ENCODE results near the gene TEAD3. TPM values are rescaled to one million over a fixed set of nuclear protein-coding genes. Genes with fewer than 3 reads are reported as not detected.

The TEAD3 gene
- polyA plus RNA-seq, 1 donor from 2014 or later, result 0.10 TPM

GRCh38 chr6:35475573-35475972, 21.3 kb downstream of the TEAD3 start:
- Histone ChIP-seq H3K9me3 (ENCODE audit: low read length) (no peaks in the 10 kb centered on the region), H3K79me2 (replicated peaks; ENCODE audit: insufficient read depth, low read length) (no peaks in the 10 kb centered on the region), H3K9ac (ENCODE audit: low read length) (no peak overlapping the region), H3K4me2 (ENCODE audit: low read length) (no peak overlapping the region), H2AFZ (ENCODE audit: low read depth, low read length) (no peak overlapping the region), H4K20me1 (ENCODE audit: insufficient read depth) (no peaks in the 10 kb centered on the region), H3K9me2 (ENCODE audit: insufficient read depth, low read length) (no peaks in the 10 kb centered on the region), H3K4me3 (ENCODE audit: low read length) (no peak overlapping the region), H3K36me3 (ENCODE audit: insufficient read depth, low read length) (no peaks in the 10 kb centered on the region), H3F3A (ENCODE audit: insufficient read depth, low read length, poor library complexity, severe bottlenecking) (no peaks in the 10 kb centered on the region), H3K27ac (ENCODE audit: low read length) (no peak overlapping the region), H3K27me3 (ENCODE audit: insufficient read depth, low read depth, low read length) (no peaks in the 10 kb centered on the region)
- TF ChIP-seq SMC3 (conservative IDR thresholded peaks at IDR 0.05; ENCODE audit: poor library complexity) (no peak), MXI1 (conservative IDR thresholded peaks at IDR 0.05; ENCODE audit: poor library complexity, severe bottlenecking) (no peak), POLR2AphosphoS5 (IDR thresholded peaks at IDR 0.05) (no peak), CTCF (IDR thresholded peaks at IDR 0.05; ENCODE audit: poor library complexity, severe bottlenecking) (no peak), EP300 (conservative IDR thresholded peaks at IDR 0.05; ENCODE audit: poor library complexity, severe bottlenecking) (no peak)

DNA sequence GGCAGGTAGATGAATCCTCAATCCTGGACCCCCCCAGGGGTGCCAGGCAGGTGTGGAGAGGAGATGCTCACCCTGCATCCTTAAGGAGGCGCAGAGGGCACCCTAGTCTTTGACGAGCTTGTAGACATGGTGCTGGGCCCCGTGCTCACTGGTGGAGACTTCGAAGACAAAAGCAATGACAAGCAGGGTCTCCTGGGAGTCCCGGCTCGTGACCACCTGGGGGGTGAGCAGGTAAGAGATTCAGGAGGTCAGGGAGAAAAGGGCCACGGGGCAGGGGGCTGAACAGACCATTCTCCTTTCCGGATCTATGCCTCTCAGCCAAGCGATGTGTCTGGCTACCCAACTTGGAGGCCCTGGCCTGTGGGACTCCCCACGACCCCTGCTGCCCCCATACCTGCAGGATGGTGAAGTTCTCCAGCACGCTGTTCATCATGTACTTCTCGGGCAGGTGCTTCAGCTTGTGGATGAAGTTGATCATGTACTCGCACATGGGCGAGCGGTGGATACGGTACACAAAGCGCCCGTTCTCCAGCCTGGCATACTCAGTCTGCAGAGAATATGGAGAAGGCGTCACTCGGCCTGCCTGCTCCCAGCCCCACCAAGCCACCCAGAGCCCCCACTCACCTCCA, 21.8 kb downstream of the TEAD3 start:
- Histone ChIP-seq H4K20me1 (ENCODE audit: insufficient read depth) (no peaks in the 10 kb centered on the region), H3K4me2 (ENCODE audit: low read length) (no peak overlapping the region), H3K9ac (ENCODE audit: low read length) (no peak overlapping the region), H3K9me2 (ENCODE audit: insufficient read depth, low read length) (no peaks in the 10 kb centered on the region), H3K4me3 (ENCODE audit: low read length) (no peak overlapping the region), H2AFZ (ENCODE audit: low read depth, low read length) (no peak overlapping the region), H3K9me3 (ENCODE audit: low read length) (no peaks in the 10 kb centered on the region), H3F3A (ENCODE audit: insufficient read depth, low read length, poor library complexity, severe bottlenecking) (no peaks in the 10 kb centered on the region), H3K27ac (ENCODE audit: low read length) (no peak overlapping the region), H3K36me3 (ENCODE audit: insufficient read depth, low read length) (no peaks in the 10 kb centered on the region), H3K27me3 (ENCODE audit: insufficient read depth, low read depth, low read length) (no peaks in the 10 kb centered on the region), H3K79me2 (replicated peaks; ENCODE audit: insufficient read depth, low read length) (no peaks in the 10 kb centered on the region)
- TF ChIP-seq RAD21 (conservative IDR thresholded peaks at IDR 0.05) (no peak), MXI1 (conservative IDR thresholded peaks at IDR 0.05; ENCODE audit: poor library complexity, severe bottlenecking) (no peak), EP300 (conservative IDR thresholded peaks at IDR 0.05; ENCODE audit: poor library complexity, severe bottlenecking) (no peak), SMC3 (conservative IDR thresholded peaks at IDR 0.05; ENCODE audit: poor library complexity) (no peak), EZH2 (IDR thresholded peaks at IDR 0.05; ENCODE audit: borderline replicate concordance, insufficient read depth, low read length, poor library complexity, severe bottlenecking) (no peak), TAF1 (IDR thresholded peaks at IDR 0.05; ENCODE audit: low read depth) (no peak), POLR2AphosphoS5 (IDR thresholded peaks at IDR 0.05) (no peak), CTCF (IDR thresholded peaks at IDR 0.05; ENCODE audit: poor library complexity, severe bottlenecking) (no peak)
- TF ChIP-seq, protein P1, sequence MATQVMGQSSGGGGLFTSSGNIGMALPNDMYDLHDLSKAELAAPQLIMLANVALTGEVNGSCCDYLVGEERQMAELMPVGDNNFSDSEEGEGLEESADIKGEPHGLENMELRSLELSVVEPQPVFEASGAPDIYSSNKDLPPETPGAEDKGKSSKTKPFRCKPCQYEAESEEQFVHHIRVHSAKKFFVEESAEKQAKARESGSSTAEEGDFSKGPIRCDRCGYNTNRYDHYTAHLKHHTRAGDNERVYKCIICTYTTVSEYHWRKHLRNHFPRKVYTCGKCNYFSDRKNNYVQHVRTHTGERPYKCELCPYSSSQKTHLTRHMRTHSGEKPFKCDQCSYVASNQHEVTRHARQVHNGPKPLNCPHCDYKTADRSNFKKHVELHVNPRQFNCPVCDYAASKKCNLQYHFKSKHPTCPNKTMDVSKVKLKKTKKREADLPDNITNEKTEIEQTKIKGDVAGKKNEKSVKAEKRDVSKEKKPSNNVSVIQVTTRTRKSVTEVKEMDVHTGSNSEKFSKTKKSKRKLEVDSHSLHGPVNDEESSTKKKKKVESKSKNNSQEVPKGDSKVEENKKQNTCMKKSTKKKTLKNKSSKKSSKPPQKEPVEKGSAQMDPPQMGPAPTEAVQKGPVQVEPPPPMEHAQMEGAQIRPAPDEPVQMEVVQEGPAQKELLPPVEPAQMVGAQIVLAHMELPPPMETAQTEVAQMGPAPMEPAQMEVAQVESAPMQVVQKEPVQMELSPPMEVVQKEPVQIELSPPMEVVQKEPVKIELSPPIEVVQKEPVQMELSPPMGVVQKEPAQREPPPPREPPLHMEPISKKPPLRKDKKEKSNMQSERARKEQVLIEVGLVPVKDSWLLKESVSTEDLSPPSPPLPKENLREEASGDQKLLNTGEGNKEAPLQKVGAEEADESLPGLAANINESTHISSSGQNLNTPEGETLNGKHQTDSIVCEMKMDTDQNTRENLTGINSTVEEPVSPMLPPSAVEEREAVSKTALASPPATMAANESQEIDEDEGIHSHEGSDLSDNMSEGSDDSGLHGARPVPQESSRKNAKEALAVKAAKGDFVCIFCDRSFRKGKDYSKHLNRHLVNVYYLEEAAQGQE (IDR thresholded peaks at IDR 0.05; ENCODE audit: borderline replicate concordance), result no peak

All from neural cell (in vitro differentiated cells).